Common myeloid progenitor, CD34-positive (primary cell): ENCODE data around the gene SPATS2L.
A peak's percentile ranks its signal among the peaks of the same experiment; 100 is the strongest.

Experiments
- CTCF ChIA-PET: fragments of 350-600 bp; sonication (Branson Sonifier 250); formaldehyde crosslinking; loops from one replicate; lab custom pipeline; 2021; ENCODE audit warnings: antibody characterized with exemption; lab: Charles Lee
- POLR2A ChIA-PET: fragments of 350-600 bp; sonication (Branson Sonifier 250); formaldehyde crosslinking; loops from one replicate; lab custom pipeline; 2021; ENCODE audit warnings: antibody characterized with exemption; lab: Charles Lee
- DNase-seq, 3 donors: peaks; one replicate each; pipeline versions ENCODE4 v3.0.0 to v3.0.0-alpha.2; 2013
- H3K27ac ChIP-seq, 2 experiments: 1 replicate in 1 of 2; 2 replicates in 1 of 2; pipeline ENCODE4 v1.7.0; 2013; ENCODE audit warnings: inconsistent platforms in 2 of 2, low read length in 2 of 2, mild to moderate bottlenecking in 2 of 2, low read depth in 1 of 2, moderate library complexity in 1 of 2; ENCODE audit not compliant: severe bottlenecking in 2 of 2, insufficient read depth in 1 of 2, poor library complexity in 1 of 2
- H3K27me3 ChIP-seq, 5 experiments: replicated peaks in 2 of 5; 1 replicate in 3 of 5; 2 replicates in 2 of 5; pipeline versions ENCODE4 v1.6.1 to v1.7.0; 2013; ENCODE audit warnings: low read length in 4 of 5, mild to moderate bottlenecking in 2 of 5, moderate library complexity in 2 of 5, inconsistent platforms in 1 of 5; ENCODE audit not compliant: insufficient read depth in 5 of 5, control insufficient read depth in 4 of 5
- H3K36me3 ChIP-seq, 4 experiments: 1 replicate in 2 of 4; 2 replicates in 2 of 4; pipeline versions ENCODE4 v1.6.1 to v1.7.0; 2013; ENCODE audit warnings: low read length in 3 of 4, control low read depth in 1 of 4, mild to moderate bottlenecking in 1 of 4; ENCODE audit not compliant: control insufficient read depth in 4 of 4, insufficient read depth in 4 of 4
- H3K4me1 ChIP-seq, 4 experiments: 1 replicate in 3 of 4; 2 replicates in 1 of 4; pipeline versions ENCODE4 v1.6.1 to v1.7.1; 2013; ENCODE audit warnings: low read length in 3 of 4, mild to moderate bottlenecking in 3 of 4, control low read depth in 1 of 4, inconsistent platforms in 1 of 4, moderate library complexity in 1 of 4; ENCODE audit not compliant: control insufficient read depth in 4 of 4, insufficient read depth in 4 of 4; ENCODE audit errors: control extremely low read depth in 1 of 4
- H3K4me3 ChIP-seq, 7 experiments: 1 replicate in 4 of 7; 2 replicates in 3 of 7; pipeline versions ENCODE4 v1.5.1 to v1.7.0; 2013; ENCODE audit warnings: mild to moderate bottlenecking in 7 of 7, low read length in 6 of 7, moderate library complexity in 6 of 7, inconsistent platforms in 2 of 7, low read depth in 2 of 7, control low read depth in 1 of 7; ENCODE audit not compliant: insufficient read depth in 4 of 7, control insufficient read depth in 1 of 7; ENCODE audit errors: extremely low read depth in 1 of 7
- H3K9me3 ChIP-seq, 5 experiments: 1 replicate in 4 of 5; 2 replicates in 1 of 5; pipeline versions ENCODE4 v1.6.1 to v1.7.1; 2013; ENCODE audit warnings: low read length in 4 of 5, mild to moderate bottlenecking in 2 of 5, inconsistent platforms in 1 of 5, low read depth in 1 of 5, moderate library complexity in 1 of 5; ENCODE audit not compliant: control insufficient read depth in 4 of 5, insufficient read depth in 2 of 5; ENCODE audit errors: control extremely low read depth in 1 of 5
- WGBS: methylation state at CpG from one replicate; pipeline ENCODE4 v1.1.5; 2013; ENCODE audit not compliant: insufficient coverage; 5-methylcytosine and 5-hydroxymethylcytosine counted together

SPATS2L gene

DNA sequence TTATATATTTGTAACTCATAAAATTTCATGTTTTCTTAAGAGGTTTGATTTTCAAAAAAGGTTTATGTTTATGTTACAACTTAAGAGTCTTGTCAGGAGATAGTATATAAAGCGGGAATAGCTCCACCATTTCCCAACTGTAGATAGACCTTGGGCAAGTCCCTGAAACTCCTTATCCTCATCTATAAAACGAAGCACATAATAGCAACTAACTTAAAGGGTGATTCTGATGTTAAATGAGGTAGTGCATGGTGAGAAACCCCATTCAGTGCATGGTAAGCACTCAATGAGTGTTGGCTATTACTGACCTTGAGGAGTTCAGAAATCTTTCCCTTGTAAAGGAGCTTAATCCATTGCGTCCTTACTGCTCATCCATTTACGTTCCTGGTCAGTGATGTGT lies 169.3 kb downstream of the SPATS2L start:
- H3K4me1 ChIP-seq, result peaks cover 0 to 10% (median 2%) of the 10 kb centered on the region in 4 experiments
- no peak overlapping the region for H3K27ac ChIP-seq
- H3K9me3 ChIP-seq, result no peaks in the 10 kb centered on the region
- no peak overlapping the region for H3K4me3 ChIP-seq
- peaks cover 0 to 7% (median 3%) of the 10 kb centered on the region in 4 experiments for H3K36me3 ChIP-seq
- POLR2A ChIA-PET, result no interaction called here
- DNase-seq, result no peak
- CTCF ChIA-PET, result interaction anchor here (1.1 to 3.5 kb wide), 7 partner anchors 8 to 502 kb away, joined by 3 to 21 read pairs (median 4); no protein-coding TSS in a partner anchor
- WGBS, result 100% methylated on average over 2 of the region's 4 CpGs
- no peaks in the 10 kb centered on the region for H3K27me3 ChIP-seq

DNA sequence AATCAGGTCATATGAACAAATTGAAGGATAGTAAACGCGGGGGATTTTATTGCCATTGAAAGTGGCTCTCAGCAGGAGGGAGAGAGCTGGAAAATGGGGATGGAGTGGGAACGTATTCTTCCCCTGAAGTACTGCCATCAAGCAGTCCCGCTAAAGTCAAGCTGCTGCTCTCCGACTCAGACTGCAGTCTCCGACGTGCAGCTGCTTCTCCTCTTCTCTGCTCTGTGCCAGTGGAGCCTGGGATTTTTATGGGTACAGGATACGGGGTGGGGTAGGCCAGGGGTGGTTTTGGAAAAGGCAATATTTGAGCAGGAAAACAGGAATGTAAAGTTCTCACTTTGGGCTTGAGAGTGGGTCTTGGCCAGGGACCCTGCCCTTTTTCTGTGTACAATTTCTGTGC lies 170.3 kb downstream of the SPATS2L start:
- Histone ChIP-seq H3K9me3 (no peaks in the 10 kb centered on the region), H3K27me3 (no peaks in the 10 kb centered on the region), H3K4me3 (no peak overlapping the region), H3K27ac (no peak overlapping the region), H3K4me1 (peaks cover 0 to 15% (median 2%) of the 10 kb centered on the region in 4 experiments), H3K36me3 (peaks cover 0 to 7% (median 3%) of the 10 kb centered on the region in 4 experiments)
- no peak for DNase-seq
- CTCF ChIA-PET, result interaction anchor here (1.3 to 3.5 kb wide), 5 partner anchors 8 to 503 kb away, joined by 3 to 21 read pairs (median 4); no protein-coding TSS in a partner anchor
- WGBS, result 93% methylated on average over 3 of the region's 8 CpGs
- POLR2A ChIA-PET, result no interaction called here

DNA sequence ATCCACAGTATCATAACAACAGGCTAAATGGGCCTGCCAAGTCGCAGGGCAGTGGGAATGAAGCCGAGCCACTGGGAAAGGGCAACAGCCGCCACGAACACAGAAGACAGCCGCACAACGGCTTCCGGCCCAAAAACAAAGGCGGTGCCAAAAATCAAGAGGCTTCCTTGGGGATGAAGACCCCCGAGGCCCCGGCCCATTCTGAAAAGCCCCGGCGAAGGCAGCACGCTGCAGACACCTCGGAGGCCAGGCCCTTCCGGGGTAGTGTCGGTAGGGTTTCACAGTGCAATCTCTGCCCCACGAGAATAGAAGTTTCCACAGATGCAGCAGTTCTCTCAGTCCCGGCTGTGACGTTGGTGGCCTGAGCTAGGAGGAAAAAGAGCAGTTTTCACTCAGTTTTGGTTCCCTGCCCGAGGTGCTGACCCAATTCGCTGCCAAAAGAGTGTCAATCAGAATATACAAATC lies 171.2 kb downstream of the SPATS2L start:
- H3K9me3 ChIP-seq, result no peaks in the 10 kb centered on the region
- 98% methylated on average over 21 of the region's 21 CpGs for WGBS
- H3K36me3 ChIP-seq, result peaks cover 0 to 7% (median 2%) of the 10 kb centered on the region in 4 experiments
- no peak overlapping the region for H3K27ac ChIP-seq
- H3K4me1 ChIP-seq, result peaks cover 0 to 15% (median 2%) of the 10 kb centered on the region in 4 experiments
- POLR2A ChIA-PET, result no interaction called here
- CTCF ChIA-PET, result interaction anchor here (3.5 kb wide), 1 partner anchor 498 kb away, joined by 21 read pairs; no protein-coding TSS in a partner anchor
- no peaks in the 10 kb centered on the region for H3K27me3 ChIP-seq
- DNase-seq, result no peak
- H3K4me3 ChIP-seq, result no peak overlapping the region

DNA sequence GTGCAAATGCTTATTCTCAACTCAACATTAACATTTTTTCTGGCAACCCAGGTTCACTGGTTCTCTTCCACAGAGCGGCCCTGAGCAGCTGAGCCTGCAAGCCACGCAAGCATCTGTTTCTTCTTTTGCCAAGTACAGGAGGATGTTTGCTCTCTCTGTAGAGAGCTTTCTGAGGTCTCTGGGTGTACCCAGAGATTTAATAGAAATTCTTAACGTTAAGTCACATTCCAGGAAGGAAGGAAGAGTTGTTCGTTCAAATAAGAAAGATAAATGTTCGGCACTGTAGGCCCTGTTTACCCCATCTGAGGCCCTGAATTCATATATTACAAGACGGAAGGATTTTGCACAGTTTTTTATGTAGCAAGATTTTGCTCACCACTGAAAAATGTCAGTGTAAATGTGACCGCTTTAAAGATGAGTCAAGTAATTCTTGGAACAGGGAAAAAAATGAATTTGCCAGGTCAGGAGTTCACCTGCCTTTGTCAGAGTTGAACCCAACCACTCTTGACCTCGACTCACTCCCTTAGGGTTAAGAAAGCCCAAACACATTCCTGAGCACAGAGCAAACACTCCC lies 173.3 kb downstream of the SPATS2L start:
- Histone ChIP-seq H3K4me1 (peaks cover 0 to 15% (median 2%) of the 10 kb centered on the region in 4 experiments), H3K36me3 (peaks cover 0 to 7% (median 0%) of the 10 kb centered on the region in 4 experiments), H3K9me3 (no peaks in the 10 kb centered on the region), H3K27ac (no peak overlapping the region), H3K27me3 (no peaks in the 10 kb centered on the region), H3K4me3 (no peak overlapping the region)
- 21% methylated on average over 6 of the region's 8 CpGs for WGBS
- ChIA-PET CTCF (interaction anchor here (1.2 to 7.1 kb wide), 7 partner anchors 9 to 510 kb away, joined by 4 to 64 read pairs (median 6); no protein-coding TSS in a partner anchor), POLR2A (no interaction called here)
- no peak for DNase-seq

DNA sequence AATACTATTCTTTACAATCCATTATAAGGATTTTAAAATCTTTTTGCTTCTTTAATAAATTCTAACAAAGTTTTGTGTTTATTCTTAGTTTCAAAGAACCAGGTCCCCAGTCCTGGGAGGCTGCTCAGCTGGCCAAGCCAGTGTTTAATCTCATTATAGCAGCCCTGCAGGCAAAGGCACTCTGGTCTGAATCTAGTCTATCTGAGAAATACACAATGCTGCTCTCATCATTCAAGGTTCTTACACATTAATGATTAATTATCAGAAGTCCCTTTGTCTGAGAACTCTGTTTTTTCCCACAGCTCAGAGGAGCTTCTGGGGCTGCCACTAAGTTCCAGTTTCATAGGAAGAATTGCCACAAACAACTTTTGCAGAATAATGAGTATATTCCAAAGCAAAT lies 175.7 kb downstream of the SPATS2L start:
- ChIA-PET CTCF (interaction anchor here (0.7 to 7.1 kb wide), 15 partner anchors 11 to 511 kb away, joined by 3 to 64 read pairs (median 6); no protein-coding TSS in a partner anchor), POLR2A (no interaction called here)
- peak in 2 of 3 donors; percentile 11 to 47 for DNase-seq
- no peak overlapping the region for H3K4me3 ChIP-seq
- no peaks in the 10 kb centered on the region for H3K27me3 ChIP-seq
- H3K27ac ChIP-seq, result no peak overlapping the region
- H3K4me1 ChIP-seq, result peaks cover 0 to 31% (median 5%) of the 10 kb centered on the region in 4 experiments
- H3K36me3 ChIP-seq, result peaks cover 0 to 2% (median 0%) of the 10 kb centered on the region in 4 experiments
- no peaks in the 10 kb centered on the region for H3K9me3 ChIP-seq

DNA sequence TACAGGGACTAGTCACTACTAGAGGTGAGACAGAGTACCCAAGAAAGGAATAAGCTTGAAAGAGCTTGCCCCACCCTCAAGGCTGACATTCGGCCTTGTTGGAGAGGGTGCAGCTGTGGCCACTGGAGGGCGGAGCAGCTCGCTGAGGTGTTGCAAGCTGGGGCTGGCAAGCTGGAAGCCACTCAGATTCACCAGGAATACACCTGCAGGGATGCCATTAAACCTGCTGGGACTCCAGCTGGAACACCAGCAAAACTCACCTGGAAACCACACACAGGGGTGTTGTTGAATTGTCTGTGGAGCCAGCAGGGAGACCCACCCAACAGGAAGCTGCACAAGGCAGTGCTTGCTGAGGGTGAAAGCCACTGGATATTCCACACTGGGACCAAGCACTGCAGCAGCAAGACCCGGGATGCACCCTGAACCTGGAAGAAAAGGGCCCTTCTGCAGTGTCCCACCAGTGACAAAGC lies 177.3 kb downstream of the SPATS2L start:
- Histone ChIP-seq H3K27me3 (no peaks in the 10 kb centered on the region), H3K4me1 (peaks cover 0 to 34% (median 5%) of the 10 kb centered on the region in 4 experiments), H3K36me3 (peaks cover 0 to 3% (median 0%) of the 10 kb centered on the region in 4 experiments), H3K27ac (no peak overlapping the region), H3K4me3 (no peak overlapping the region), H3K9me3 (no peaks in the 10 kb centered on the region)
- DNase-seq, result peak; percentile 32 to 68 (median 61)
- 72% methylated on average over 4 of the region's 4 CpGs for WGBS
- ChIA-PET POLR2A (no interaction called here), CTCF (interaction anchor here (0.6 to 7.1 kb wide), 31 partner anchors 7 to 780 kb away, joined by 3 to 64 read pairs (median 4); partner anchors contain the start of gene KCTD18)

DNA sequence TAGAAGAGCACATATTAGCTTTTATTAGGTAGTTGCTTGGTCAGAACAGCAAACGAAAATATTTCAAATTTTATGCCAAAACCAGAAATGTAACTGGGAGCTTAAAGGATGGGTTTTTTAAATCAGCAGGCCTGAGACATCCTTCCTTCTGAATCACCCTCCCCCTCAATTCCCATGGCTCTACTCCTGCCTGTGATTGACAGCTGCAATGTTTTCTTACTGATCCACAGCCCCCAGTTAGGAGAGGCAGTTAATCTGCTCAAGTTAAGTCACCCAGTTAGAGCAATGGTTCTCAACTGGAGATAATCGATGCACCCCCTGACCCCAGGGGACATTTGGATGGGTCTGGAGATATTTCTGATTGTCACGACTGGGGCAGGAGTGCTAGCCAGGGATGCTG lies 178.4 kb downstream of the SPATS2L start:
- ChIA-PET CTCF (interaction anchor here (0.8 to 7.1 kb wide), 22 partner anchors 8 to 707 kb away, joined by 3 to 64 read pairs (median 4); partner anchors contain the start of genes KCTD18 and SGO2), POLR2A (no interaction called here)
- Histone ChIP-seq H3K36me3 (peaks cover 2 to 10% (median 4%) of the 10 kb centered on the region in 4 experiments), H3K27me3 (no peaks in the 10 kb centered on the region), H3K27ac (no peak overlapping the region), H3K9me3 (no peaks in the 10 kb centered on the region), H3K4me1 (peaks cover 0 to 26% (median 3%) of the 10 kb centered on the region in 4 experiments), H3K4me3 (no peak overlapping the region)
- no peak for DNase-seq
- WGBS, result 100% methylated on average over 2 of the region's 3 CpGs
